ENCODE data around the gene CYP1A2.

DNA sequence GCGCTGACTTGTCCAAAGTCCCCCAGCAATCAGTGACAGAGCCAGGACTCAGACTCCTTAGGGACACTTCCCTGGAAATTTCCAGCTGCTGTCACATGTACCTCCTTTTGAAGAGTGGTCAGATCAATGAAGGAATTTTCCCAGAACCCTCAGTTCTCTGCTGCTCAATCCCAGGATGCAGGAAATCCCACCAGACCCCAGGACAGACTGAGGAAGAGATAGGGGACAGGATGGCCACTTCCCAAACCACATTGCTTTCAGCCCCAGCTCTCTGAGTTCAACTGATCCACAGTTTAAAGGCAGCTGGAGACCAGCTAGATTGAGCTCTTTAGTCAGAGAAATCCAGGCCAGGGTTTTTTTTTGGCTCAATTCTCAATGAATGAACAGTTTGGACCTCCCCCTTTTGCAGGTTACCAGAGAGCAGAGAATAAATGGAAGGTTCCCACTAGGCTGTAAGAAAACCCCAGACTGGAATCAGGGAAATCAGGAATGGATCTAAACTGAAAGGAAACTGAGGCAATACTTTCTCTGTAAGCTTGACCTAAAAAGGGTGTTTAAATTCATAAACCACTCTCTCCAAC lies 24.8 kb upstream of the CYP1A2 start:
- 0 out of 4 replicates have a peak, but pooled peaks of 1 of the 2 experiments have one; percentile 36 for TF ChIP-seq POLR2A (IDR thresholded peaks at IDR 0.05; ENCODE audit: insufficient read depth in 1 of 2, low read depth in 2 of 2, low read length in 2 of 2)
- TF ChIP-seq HMGXB4 (CRISPR knock-in tag; IDR thresholded peaks at IDR 0.05; ENCODE audit: borderline replicate concordance in 1 of 2, low read depth in 1 of 2) = no peak
- TF ChIP-seq RBM22 (optimal IDR thresholded peaks at IDR 0.05; ENCODE audit: low read length) = no peak
- TF ChIP-seq KAT7 (CRISPR knock-in tag; IDR thresholded peaks at IDR 0.05; ENCODE audit: borderline replicate concordance) = no peak
- no peak for TF ChIP-seq CTCF (CRISPR knock-in tag; IDR thresholded peaks at IDR 0.05)
- TF ChIP-seq TFDP2 (CRISPR knock-in tag; IDR thresholded peaks at IDR 0.05) = peak; percentile 33; the same call in 1 of the 2 replicates
- TF ChIP-seq FOXA1 (IDR thresholded peaks at IDR 0.05) = no peak
- TF ChIP-seq FOXA1 (CRISPR knock-in tag; IDR thresholded peaks at IDR 0.05) = no peak
- peak in 1 of 2 experiments; percentile 35; a peak in 1 of 4 replicates for TF ChIP-seq EP300 (IDR thresholded peaks at IDR 0.05; ENCODE audit: low read depth in 2 of 2, low read length in 2 of 2)
- TF ChIP-seq EP300 (CRISPR knock-in tag; IDR thresholded peaks at IDR 0.05; ENCODE audit: borderline replicate concordance) = no peak
- no peak for TF ChIP-seq ZFP82 (CRISPR knock-in tag; IDR thresholded peaks at IDR 0.05; ENCODE audit: borderline replicate concordance)
- no peak for TF ChIP-seq DPF2 (CRISPR knock-in tag; IDR thresholded peaks at IDR 0.05; ENCODE audit: borderline replicate concordance, low read depth)
